ENCODE data around the gene PPM1L.
"Not testable (repeated sequence)": the region's sequence is repeated elsewhere in the genome, so short reads cannot be mapped to it uniquely, and the experiment has no call there.

The PPM1L gene

DNA sequence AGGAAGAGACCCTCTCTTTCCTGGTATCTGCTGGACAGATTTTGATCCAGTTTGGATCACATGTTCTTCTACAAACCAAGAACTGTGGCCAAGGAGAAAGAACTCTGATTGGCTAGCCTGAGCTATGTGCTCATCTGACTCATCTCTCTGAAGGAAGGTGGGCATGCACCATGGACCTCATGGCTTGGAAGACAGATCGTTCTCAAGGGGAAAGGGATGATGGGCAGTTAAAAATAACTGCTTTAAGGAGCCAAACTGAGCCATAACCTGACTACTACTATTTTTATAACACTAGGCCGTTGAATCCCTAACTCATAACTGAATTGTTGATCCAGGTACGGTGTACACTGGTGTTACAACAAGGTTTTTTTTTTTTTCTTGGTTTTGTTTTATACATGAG lies 236.7 kb downstream of the PPM1L start:
- no peak for DNase-seq

DNA sequence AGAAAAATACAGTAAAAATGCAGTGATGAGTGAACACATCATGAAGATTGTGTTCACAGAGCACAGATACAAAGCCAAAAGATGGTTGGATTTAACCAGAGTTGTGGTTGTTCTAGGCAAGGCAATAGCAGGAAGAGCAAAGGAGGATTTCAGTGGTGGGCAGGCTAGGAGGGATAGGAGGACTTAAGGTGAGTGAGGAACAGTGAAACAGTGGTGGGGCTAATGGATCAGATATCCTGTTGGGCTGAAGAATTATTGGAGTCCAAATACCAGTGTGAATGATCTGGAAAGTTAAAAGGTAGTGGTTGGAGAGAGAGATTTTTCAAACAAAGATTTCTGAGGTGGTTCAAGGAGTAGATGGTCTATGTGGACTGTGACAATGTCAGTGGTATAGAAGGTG lies 240.8 kb downstream of the PPM1L start:
- DNase-seq: no peak

DNA sequence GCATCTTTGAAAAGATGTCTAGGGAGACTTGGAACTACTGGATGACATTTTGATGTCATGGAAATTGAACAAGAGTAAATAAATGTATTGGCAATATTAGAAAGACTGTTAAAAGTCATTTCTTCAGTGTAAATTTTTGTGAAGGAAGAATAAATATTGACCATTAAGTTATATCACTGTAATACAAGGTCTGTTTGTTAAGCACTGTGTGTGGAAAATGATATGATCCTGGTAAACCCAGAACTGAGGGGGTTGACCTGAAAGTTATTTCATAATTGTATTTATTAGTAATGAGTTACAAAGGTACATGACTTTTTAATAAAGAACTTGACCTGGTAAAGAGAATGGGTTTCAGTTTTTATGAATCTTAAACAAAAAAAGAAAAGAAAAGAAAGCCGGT lies 242.6 kb downstream of the PPM1L start:
- no peak for DNase-seq

DNA sequence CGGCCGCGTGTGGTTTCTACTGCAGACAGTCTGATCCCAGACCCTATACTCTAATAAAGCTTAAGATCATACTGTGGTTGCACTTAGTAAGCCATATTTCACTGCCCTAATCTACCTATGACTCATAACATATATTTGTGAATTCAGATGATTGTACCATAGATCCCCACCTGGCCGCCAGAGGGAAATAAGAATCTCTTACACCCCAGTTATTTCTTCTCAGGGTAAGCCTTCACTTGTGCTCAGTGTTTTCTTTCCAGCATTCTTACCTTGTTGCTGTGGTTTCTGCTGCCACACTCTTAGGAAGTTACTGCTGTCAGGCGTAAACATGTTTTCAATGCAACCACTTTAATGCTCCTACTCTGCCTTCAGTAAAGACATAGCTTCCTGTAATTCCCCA lies 243.2 kb downstream of the PPM1L start:
- no peak for DNase-seq

DNA sequence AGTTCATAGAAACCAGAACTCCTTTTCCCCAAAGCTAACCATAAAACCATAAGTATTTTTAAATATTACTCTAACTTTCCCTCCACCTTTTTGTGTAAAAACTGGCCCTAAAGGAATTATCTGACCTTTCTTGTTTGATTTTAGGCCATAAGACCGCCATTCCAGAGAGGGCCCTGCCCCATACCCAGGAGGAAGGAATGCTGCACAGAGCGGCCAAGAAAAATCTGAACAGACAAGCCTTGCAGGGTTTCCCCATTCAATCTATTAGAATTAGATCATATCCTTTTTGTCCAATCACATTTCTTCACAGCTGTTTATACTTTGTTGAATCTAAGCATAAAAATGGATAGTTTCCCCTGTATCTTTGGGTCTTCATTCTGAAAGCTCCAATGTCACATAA lies 252.1 kb downstream of the PPM1L start:
- no peak for DNase-seq

DNA sequence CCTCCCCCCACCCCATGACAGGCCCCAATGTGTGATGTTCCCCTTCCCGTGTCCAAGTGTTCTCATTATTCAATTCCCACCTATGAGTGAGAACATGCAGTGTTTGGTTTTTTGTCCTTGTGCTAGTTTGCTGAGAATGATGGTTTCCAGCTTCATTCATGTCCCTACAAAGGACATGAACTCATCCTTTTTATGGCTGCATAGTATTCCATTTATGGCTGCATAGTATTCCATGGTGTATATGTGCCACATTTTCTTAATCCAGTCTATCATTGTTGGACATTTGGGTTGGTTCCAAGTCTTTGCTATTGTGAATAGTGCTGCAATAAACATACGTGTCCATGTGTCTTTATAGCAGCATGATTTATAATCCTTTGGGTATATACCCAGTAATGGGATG lies 254.1 kb downstream of the PPM1L start:
- DNase-seq: not testable (repeated sequence)

DNA sequence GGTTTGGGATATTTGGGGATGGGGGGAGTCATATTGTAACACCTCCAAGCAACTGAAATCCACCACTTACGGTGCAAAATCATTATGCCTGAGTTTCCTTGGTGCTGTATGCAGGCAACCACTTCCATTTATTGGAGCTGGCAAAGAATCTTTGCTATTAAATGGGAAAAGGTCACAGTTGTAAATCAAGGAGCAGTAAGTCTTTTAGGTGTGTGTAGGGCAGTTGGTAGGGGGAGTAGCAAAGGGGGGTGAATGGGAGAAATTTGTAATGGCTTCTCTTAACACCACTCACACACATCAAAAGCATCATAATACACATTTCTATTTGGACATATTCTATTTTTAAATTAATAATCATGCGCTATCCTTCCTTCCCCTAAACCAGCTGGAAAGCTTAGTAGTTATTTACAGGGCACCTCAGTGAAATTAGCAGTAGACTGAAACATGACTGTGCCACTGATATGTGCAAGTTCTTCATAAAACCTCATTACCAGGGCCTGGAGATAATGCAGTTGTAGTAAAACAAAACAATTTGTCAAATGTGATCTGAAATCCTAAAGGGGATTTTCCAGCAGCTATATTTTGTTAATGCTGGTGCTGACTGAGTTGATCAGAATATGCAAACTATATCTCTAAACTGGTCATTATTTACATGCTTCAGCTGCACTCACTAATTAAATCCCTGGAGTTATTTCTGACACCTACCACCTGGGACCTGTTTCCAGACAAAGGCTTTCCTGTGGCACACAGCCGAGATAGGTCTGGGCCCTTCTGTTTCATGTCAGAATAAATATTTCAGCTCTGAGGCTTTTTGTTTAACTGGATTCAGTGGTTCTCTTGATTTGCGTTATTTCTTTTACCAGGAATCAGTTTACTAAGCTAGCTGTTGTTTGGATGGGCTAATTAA lies 259.1 kb downstream of the PPM1L start:
- DNase-seq: no peak

DNA sequence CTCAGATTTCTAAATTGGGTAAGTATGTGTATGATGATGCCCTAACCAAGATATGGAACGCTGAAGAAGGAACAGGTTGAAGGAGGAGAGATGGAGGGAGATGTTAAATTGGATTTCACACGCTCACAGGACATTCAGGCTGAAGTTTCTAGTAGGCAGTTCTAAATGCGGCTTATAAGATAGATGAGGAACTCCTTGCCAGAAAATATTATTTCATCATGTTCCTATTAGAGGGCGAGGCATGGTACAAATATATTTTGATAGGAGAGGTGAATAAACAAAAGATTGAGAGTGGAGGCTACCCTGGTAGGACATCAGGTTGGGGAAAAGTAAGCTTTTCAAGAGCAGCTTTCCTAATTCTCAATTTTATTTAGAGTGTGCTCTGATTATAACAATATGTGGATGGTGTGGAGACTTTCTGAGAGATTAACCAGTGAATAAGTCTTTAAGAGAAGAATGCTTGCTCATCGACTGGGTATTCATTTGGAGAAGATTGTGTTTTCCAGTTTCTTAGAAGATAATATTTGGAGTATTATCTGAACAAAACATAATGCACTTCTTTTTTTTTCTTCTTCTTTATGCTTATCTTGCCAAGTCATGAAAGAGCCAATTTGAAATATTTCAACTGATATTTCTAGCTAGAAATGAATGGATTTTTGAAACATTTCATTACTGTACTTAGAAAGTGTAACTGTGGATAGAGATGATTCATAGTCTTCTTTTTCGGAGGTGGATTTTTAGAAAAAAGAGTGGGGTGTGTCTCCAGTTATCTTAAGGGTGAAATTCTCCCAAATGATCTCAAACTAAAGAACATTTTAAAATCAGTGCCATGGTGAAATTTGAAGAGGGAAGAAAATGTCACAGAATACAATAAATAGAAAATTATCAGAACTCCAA lies 260.6 kb downstream of the PPM1L start:
- DNase-seq: no peak

DNA sequence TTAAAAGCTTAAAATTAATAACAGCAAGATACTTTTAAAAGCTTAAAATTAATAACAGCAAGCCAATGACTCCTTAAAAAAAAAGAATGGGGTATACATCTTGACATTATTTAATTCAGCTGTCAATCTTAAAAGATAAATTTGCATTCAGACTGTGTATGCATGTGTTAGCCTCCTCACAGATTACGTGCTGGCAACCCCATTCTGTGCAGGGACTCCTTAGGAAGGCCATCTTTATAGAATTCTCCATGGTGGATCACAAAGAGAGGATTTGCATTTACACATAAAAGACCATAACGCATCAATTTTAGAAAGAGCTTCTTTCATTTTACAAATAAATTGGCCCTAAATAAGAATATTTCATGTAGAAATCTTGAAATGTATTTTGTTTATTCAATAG lies 261.9 kb downstream of the PPM1L start:
- no peak for DNase-seq

DNA sequence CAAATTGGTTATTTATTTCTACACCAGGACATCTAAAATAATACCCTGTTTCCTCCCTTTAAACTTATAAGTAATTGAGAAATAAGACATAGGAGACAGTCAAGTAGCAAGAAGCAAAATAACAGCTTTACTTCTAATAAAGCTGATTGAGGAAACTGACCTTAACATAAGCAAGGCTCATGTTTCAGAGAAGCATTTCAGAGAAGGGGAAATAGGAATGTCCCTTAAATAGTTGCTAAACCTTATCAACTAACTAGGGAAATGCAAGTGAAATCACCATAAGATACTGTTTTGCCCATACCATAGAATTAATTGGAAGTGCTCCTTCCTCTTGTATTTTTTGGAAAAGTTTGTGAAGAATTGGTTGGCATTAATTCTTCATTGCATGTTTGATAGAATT lies 264.2 kb downstream of the PPM1L start:
- DNase-seq: no peak

DNA sequence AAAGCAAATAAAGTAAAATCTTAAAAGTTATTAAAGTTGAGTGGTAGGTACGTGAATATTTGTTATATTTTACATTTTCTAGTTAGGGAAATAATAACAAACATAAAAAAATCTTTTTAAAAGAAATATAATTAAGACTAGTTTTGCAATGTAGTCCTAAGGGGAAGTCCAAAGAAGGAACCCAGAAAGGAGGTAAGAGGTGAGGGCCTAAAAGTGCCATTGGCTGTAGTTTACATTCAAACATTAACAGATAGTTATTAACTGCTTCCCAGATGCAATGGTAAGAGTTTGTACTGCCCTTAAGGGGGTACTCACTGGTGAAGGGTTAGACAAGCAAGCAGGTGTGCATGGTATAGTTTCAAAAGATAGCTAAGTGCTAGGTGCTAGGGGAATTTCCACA lies 269.9 kb downstream of the PPM1L start:
- no peak for DNase-seq

DNA sequence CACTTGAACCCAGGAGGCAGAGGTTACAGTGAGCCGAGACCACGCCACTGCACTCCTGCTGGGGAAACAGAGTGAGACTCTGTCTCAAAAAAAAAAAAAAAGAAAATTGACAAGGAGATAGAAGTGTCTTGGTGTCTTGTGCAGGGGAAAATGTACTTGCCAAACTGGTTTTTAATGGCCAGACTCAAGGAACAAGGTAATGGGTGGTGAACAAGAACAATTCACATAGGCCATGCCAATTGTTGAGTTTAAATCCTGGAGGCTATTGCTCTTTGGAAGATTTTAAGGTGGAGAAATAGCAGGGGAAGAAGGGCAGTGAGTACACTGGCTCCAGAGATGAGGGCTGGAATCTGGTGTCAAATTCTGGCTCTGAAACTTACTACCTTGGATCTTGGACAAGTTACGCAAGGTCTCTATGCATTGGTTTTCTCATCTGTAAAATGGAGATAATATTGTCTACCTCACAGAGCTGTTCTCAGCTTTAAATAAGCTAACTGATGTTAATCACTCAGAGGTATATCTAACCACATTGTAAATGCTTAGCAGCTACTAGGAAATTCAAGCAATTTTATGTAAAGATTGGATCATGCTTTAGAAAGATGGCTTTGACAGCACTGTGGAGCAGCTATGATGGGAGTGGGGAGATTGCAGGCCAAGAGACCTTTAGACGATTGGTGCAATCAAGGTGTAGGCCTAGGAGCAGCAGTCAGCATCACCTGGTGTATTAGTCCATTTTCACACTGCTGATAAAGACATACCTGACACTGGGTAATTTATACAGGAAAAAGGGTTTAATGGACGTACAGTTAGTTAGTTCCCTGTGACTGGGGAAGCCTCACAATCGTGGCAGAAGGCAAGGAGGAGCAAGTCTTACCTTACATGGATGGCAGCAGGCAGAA lies 270.8 kb downstream of the PPM1L start:
- DNase-seq: no peak

DNA sequence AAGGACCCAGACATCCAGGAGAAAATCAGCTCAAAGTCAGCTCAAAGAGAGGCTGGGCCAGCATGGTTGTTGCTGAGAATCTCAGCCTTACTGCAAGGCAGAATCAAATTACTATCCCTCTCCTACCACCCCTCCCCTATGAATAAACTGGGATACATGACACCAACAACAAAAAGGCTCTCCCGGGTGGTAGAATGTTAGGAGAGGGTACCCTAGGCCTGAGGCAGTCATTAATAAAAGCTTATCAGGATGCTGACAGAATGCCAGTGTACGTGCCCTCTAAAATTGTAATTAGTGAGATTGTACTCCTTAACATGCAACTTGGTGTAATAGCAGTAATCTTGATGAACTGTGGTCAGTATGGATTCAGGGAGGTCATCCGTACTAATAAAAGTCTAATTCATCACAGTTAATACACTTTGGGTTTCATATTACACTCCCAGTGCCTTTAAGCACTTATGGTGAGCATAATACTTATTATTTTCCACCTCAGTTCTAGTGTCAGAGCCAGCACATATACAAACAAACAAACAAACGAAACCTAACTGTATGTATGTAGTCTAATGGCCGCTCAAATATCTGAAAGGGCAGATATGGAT lies 272.6 kb downstream of the PPM1L start:
- no peak for DNase-seq

DNA sequence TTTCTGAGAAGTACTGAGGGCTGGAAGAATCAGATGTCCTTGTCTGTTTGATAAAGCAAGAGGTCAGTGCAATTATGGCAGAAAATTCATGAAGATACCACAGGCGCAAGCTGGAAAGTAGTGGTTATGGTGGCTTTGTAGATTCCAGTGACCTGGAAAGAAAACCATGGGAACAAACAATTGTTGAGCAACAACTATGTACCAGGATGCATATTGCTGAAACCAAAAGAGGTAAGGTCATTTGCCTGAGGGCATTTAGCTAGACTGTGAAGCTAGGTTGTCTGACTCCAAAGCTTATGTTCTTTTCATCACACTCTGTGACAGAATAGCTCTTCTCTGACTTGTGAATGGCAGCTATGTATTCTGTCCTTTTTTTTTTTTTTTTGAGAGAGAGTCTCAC lies 275.1 kb downstream of the PPM1L start:
- no peak for DNase-seq

DNA sequence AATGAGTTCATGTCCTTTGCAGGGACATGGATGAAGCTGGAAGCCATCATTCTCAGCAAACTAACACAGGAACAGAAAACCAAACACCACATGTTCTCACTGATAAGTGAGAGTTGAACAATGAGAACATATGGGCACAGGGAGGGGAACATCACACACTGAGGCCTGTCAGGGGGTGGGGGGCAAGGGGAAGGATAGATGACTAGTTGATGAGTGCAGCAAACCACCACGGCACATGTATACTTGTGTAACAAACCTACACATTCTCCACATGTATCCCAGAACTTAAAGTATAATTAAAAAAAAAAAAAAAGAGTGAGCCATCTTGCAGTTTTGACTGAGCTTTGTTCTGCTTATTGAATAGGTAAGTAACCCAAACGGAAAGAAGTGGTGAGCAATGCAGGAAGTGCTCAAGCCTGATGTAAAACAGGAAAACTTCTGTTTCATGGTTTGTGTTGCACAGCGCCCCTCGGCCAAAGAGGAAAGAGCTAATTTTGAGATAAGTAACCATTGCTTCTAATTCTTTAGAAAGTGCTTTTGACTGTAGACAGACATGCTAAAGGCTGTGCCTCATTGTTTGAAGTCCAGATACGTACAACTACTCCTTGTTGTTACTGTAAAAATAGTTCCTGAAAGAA lies 279.0 kb downstream of the PPM1L start:
- not testable (repeated sequence) for DNase-seq

DNA sequence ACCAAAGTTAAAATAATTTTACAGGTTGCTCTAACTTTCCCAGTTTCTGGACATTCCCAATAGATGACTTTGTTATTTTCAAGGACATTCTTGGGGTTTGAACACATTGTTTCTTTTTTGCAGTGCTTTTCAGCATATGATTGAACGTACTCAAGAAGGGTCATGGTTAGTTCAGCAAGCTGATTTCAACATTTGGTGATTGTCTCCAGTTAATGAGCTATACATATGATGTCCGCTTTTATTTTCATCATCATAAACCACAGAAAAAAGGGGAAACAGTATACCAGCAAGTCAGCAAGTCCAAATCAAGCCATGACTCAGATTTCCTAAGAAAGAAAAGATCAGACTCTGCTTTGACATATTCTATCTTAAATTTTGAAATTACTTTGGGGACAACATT lies 279.7 kb downstream of the PPM1L start:
- DNase-seq: no peak

DNA sequence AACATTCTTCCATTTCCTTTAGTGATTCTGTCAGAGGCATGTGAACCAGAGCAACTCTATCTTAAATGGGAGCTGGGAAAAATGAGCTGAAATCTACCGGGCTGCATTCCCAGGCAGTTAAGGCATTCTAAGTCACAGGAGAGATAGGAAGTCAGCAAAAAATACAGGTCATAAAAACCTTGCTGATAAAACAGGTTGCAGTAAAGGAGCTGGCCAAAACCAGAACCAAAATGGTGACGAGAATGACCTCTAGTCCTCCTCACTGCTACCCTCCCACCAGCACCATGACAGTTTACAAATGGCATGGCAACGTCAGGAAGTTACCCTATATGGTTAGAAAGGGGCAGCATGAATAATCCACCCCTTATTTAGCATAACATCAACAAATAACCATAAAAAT lies 282.7 kb downstream of the PPM1L start:
- DNase-seq: no peak

DNA sequence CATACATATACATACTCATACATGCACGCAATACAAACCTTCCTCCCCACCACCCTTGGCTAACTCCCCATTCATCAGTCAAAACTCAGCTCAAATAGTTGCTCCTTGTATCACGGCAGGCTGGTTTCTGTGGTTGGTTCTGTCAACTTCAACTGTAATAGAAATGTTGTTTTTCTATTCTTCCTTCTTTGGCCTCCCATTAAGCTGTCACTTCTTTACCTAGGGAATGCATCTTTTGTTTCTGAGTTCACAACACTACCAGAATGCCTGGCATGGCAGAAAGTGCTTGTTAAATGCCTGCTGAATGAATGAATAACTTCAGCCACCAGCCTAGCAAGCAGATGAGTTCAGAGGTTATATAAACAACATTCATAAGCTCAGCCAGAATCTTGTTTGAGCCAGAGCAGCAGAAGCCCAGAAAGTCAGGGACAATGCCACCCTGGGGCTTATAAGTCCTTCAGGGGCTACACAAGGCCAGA lies 286.0 kb downstream of the PPM1L start:
- DNase-seq: no peak

DNA sequence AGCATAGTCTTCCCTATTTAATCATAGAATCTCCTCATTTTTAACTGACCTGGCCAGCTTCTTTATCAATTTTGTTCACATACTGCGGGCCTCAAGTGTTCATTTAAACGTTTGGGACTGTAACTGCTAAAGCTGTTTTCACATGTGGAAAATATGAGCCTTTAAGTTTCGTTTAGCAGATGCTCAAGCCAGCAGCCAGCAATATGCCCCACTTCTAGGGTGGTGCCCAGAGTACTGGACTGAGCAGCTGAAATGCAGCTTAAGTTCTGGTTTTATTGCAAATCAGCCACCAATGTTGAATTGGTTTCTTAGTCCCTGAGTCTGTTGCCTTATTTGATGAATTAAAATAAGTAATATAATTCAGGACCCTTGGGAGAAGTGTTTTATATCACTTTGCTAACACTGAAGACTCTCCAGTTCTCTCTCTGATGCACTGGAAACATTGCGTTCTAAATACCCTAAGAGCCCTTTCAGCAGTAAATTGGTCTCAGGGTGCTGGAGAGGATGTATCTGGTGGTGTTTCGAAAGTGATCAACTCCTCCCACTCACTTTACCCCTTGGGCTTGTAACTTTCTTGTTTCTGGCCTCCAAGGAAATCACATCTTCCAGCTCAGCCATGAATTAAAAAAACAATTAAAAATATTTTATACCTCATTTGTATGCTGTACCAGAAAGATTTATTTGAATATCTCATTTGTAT lies 287.5 kb downstream of the PPM1L start:
- DNase-seq: no peak

DNA sequence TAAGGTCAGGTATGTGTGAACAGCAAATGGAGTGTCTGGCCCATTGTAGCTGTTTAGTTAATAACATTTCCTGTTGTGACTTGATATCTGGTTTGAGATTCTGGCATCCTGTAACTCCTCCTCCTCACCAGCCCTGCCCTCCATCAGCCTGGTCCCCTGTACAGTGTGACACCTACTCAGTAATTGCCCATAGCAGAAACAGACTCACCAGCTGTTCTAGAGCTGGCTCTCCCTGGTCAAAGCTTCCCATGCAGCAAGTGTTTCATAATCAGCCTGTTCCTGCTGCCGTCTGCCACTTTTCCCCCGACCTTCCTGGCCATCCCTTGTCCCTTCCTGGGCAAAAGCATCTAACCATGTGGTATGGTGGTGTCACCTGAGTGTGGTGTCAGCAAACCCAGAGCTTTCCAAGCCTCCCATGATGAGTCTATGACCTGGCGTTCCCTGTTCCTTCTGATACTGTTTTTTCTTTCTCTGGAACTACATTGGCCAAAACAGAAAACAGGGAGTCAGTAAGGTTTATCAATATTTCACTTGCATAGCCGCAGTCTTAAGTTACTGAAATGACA lies 293.7 kb downstream of the PPM1L start:
- DNase-seq: no peak

DNA sequence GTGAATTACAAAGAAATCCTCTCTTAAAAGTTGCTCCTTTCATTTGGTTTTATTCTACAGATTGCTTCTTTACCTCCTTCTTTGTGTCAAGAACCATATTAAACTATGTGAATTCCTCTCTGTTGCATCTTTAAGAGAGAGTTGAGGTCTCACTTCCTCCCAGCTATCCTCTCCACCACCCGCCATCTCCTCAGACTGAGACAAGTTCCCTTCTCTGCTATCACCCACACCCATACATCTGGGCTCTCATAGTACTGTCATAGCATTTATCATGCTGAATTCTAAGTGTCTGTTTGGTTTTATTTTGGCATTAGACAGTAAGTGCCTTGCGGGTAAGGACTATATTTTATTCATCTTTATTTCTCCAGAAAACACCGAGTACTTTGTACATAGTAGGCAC lies 294.9 kb downstream of the PPM1L start:
- DNase-seq: no peak

Data from stimulated activated CD4-positive, alpha-beta T cell treated with anti-CD3 and anti-CD28 coated beads, Interleukin-4, amount 100 ng/mL, for 4 hours (primary cell).